Activated effector memory CD4-positive, alpha-beta T cell treated with Interleukin-2 at 50 U/mL for 16 hours (primary cell): ENCODE results near the gene CAMK1G.

Source experiments
- DNase-seq: peaks from one replicate; pipeline ENCODE4 v3.0.0-alpha.2; 2020

Gene CAMK1G

GRCh38 chr1:209620487-209620884, 37.0 kb downstream of the CAMK1G start:
- no peak for DNase-seq

GRCh38 chr1:209621286-209621685, 37.8 kb downstream of the CAMK1G start:
- no peak for DNase-seq

- no peak for DNase-seq
Observed at GRCh38 chr1:209621741-209622655, 38.5 kb downstream of the CAMK1G start.

- no peak for DNase-seq
Observed at GRCh38 chr1:209622841-209623829, 39.6 kb downstream of the CAMK1G start.

GRCh38 chr1:209624558-209625549, 41.3 kb downstream of the CAMK1G start:
- DNase-seq, result no peak

- DNase-seq, result no peak
Observed at GRCh38 chr1:209625791-209626285, 42.3 kb downstream of the CAMK1G start.

- no peak for DNase-seq
Observed at GRCh38 chr1:209626346-209627026, 43.0 kb downstream of the CAMK1G start.

GRCh38 chr1:209627027-209627731, 43.7 kb downstream of the CAMK1G start:
- DNase-seq, result no peak

- DNase-seq, result peak; percentile 53
Observed at GRCh38 chr1:209627732-209628196, 44.2 kb downstream of the CAMK1G start.

- no peak for DNase-seq
Observed at GRCh38 chr1:209628618-209629299, 45.2 kb downstream of the CAMK1G start.

- DNase-seq, result no peak
Observed at GRCh38 chr1:209629621-209630382, 46.3 kb downstream of the CAMK1G start.

- DNase-seq, result no peak
Observed at GRCh38 chr1:209630383-209631225, 47.1 kb downstream of the CAMK1G start.

- DNase-seq, result no peak
Observed at GRCh38 chr1:209633335-209633997, 50.0 kb downstream of the CAMK1G start.

GRCh38 chr1:209634005-209634737, 50.7 kb downstream of the CAMK1G start:
- no peak for DNase-seq

- DNase-seq, result no peak
Observed at GRCh38 chr1:209635850-209636249, 52.3 kb downstream of the CAMK1G start.

- DNase-seq, result no peak
Observed at GRCh38 chr1:209641832-209642172, 58.3 kb downstream of the CAMK1G start.

GRCh38 chr1:209642816-209643215, 59.3 kb downstream of the CAMK1G start:
- no peak for DNase-seq
